ENCODE data around the gene ME3.
"Not testable (repeated sequence)": the region's sequence is repeated elsewhere in the genome, so short reads cannot be mapped to it uniquely, and the experiment has no call there.

Gene ME3

GRCh38 chr11:86663761-86664160, 8.7 kb downstream of the ME3 start:
- no peak for DNase-seq (ENCODE audit: low read depth)

- no peak for DNase-seq (ENCODE audit: low read depth)
Measured at GRCh38 chr11:86663291-86663690, 9.1 kb downstream of the ME3 start.

GRCh38 chr11:86660736-86661135, 11.7 kb downstream of the ME3 start:
- no peak for DNase-seq (ENCODE audit: low read depth)

- DNase-seq (ENCODE audit: low read depth) = no peak
Measured at GRCh38 chr11:86660088-86660487, 12.3 kb downstream of the ME3 start.

GRCh38 chr11:86658534-86658933, 13.9 kb downstream of the ME3 start:
- no peak for DNase-seq (ENCODE audit: low read depth)

GRCh38 chr11:86645212-86645611, 27.2 kb downstream of the ME3 start:
- DNase-seq (ENCODE audit: low read depth) = not testable (repeated sequence)

- DNase-seq (ENCODE audit: low read depth) = no peak
Measured at GRCh38 chr11:86644291-86644690, 28.1 kb downstream of the ME3 start.

GRCh38 chr11:86641537-86642261, 30.7 kb downstream of the ME3 start:
- DNase-seq (ENCODE audit: low read depth) = no peak

- DNase-seq (ENCODE audit: low read depth) = no peak
Measured at GRCh38 chr11:86639137-86639536, 33.3 kb downstream of the ME3 start.

- no peak for DNase-seq (ENCODE audit: low read depth)
Measured at GRCh38 chr11:86638673-86639072, 33.7 kb downstream of the ME3 start.

GRCh38 chr11:86637988-86638387, 34.4 kb downstream of the ME3 start:
- DNase-seq (ENCODE audit: low read depth) = no peak

GRCh38 chr11:86636275-86636674, 36.1 kb downstream of the ME3 start:
- no peak for DNase-seq (ENCODE audit: low read depth)

GRCh38 chr11:86632499-86633269, 39.7 kb downstream of the ME3 start:
- peak; percentile 11 for DNase-seq (ENCODE audit: low read depth)

GRCh38 chr11:86630229-86630981, 42.0 kb downstream of the ME3 start:
- DNase-seq (ENCODE audit: low read depth) = no peak

- no peak for DNase-seq (ENCODE audit: low read depth)
Measured at GRCh38 chr11:86629045-86629706, 43.2 kb downstream of the ME3 start.

GRCh38 chr11:86627776-86628455, 44.5 kb downstream of the ME3 start:
- DNase-seq (ENCODE audit: low read depth) = no peak

GRCh38 chr11:86625981-86626380, 46.4 kb downstream of the ME3 start:
- no peak for DNase-seq (ENCODE audit: low read depth)

GRCh38 chr11:86625544-86625943, 46.9 kb downstream of the ME3 start:
- DNase-seq (ENCODE audit: low read depth) = no peak

GRCh38 chr11:86624366-86624765, 48.0 kb downstream of the ME3 start:
- no peak for DNase-seq (ENCODE audit: low read depth)

- DNase-seq (ENCODE audit: low read depth) = no peak
Measured at GRCh38 chr11:86623736-86624135, 48.7 kb downstream of the ME3 start.

GRCh38 chr11:86623041-86623621, 49.3 kb downstream of the ME3 start:
- no peak for DNase-seq (ENCODE audit: low read depth)
